ENCODE measurements around the gene SYT6.

Gene SYT6

GRCh38 chr1:114091711-114092110 is 62.0 kb downstream of the SYT6 start:
- Histone ChIP-seq H3K27ac (ENCODE audit: low read depth, low read length) (no peak overlapping the region), H3K79me2 (ENCODE audit: control insufficient read depth, insufficient read depth, low read length, unreplicated experiment) (no peaks in the 10 kb centered on the region), H3K27me3 (ENCODE audit: insufficient read depth, low read length) (peaks cover 89% of the 10 kb centered on the region), H3K4me3 (ENCODE audit: low read depth, low read length) (no peak overlapping the region), H2AFZ (ENCODE audit: low read length, unreplicated experiment) (no peak overlapping the region), H3K36me3 (ENCODE audit: insufficient read depth, low read length) (no peaks in the 10 kb centered on the region), H3K4me1 (ENCODE audit: control insufficient read depth, insufficient read depth, low read length, unreplicated experiment) (no peaks in the 10 kb centered on the region)

DNA sequence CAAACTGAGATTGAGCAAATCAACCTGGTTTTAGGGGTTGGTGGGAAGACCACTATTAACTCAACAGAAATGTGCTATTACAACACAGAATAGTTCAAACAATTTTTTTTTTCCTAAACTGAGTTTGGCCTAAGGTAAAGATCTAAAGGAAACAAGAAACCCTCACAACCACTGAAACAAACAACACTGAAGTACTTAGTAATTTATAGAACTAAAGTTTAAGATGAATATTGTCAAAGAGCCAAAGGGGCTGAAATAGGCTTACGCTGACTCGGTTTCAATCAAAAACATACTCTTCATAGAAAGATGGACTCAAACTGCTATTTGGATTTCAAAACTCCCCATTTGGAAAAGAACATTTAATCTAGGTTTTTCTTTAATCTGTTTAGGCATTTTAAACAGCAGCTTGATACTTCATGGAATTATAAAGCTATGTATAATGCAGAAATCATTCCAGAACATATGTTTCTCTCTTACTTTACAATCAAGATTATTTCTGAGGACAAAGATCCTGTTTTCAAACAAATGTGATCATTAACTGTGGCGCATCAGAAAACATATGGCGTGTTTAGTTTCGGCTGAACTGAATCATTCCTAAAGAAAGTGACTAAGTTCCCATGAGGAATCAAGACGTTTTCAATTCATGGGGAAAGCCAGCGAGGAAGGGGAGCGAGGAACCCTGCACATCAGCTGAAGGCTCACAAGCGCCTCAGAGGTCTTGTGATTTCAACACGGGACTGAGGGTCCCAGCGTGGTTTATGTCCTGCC is 62.7 kb downstream of the SYT6 start:
- Histone ChIP-seq H2AFZ (ENCODE audit: low read length, unreplicated experiment) (no peak overlapping the region), H3K27me3 (ENCODE audit: insufficient read depth, low read length) (peaks cover 91% of the 10 kb centered on the region), H3K79me2 (ENCODE audit: control insufficient read depth, insufficient read depth, low read length, unreplicated experiment) (no peaks in the 10 kb centered on the region), H3K4me3 (ENCODE audit: low read depth, low read length) (no peak overlapping the region), H3K27ac (ENCODE audit: low read depth, low read length) (no peak overlapping the region), H3K4me1 (ENCODE audit: control insufficient read depth, insufficient read depth, low read length, unreplicated experiment) (no peaks in the 10 kb centered on the region), H3K36me3 (ENCODE audit: insufficient read depth, low read length) (no peaks in the 10 kb centered on the region)

GRCh38 chr1:114089502-114090138 is 64.0 kb downstream of the SYT6 start:
- Histone ChIP-seq H2AFZ (ENCODE audit: low read length, unreplicated experiment) (no peak overlapping the region), H3K4me1 (ENCODE audit: control insufficient read depth, insufficient read depth, low read length, unreplicated experiment) (no peaks in the 10 kb centered on the region), H3K27ac (ENCODE audit: low read depth, low read length) (no peak overlapping the region), H3K4me3 (ENCODE audit: low read depth, low read length) (no peak overlapping the region), H3K79me2 (ENCODE audit: control insufficient read depth, insufficient read depth, low read length, unreplicated experiment) (no peaks in the 10 kb centered on the region), H3K36me3 (ENCODE audit: insufficient read depth, low read length) (no peaks in the 10 kb centered on the region), H3K27me3 (ENCODE audit: insufficient read depth, low read length) (peaks cover 96% of the 10 kb centered on the region)

DNA sequence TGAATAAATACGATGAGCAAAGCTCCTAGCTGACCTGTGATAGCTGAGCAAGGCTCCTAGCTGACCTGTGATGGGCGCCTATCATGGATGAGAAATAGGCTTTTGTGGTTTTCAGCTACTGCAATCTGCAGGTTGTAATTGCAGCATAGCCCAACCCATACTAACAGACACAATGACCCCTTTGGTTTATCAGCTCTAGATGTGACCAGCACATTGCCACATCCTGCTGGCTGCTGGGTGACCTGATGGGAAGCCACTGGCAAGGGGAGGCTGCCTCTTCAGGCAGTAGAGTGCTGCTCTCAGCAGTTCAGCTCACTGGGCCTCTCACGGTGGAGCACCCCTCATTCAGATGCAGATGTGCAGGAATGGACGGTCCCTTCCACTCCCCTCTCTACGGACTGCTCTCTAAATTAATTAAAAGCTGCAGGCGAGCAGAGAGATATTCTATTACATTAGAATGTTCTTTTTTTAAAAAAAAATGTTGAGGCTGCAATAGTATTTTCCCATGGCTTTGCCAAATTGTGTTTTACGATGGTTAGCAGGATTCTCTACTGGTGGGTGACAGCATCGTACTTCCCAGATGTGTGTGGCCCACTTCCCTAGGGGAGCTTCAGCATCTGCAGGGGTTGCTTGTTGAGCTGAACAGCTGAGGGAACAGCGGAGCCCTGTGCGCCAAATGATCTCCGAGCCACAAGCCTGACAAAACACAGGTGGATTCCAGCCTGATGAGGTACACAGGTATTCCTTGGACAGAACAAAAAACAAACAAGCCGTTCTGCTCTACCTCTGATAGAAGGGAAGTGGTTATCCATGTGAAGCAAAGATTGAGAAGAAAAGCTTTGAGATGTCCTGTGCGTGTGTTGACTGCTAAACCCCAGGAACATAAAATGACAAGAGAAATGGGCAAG is 65.0 kb downstream of the SYT6 start:
- Histone ChIP-seq H3K4me3 (ENCODE audit: low read depth, low read length) (no peak overlapping the region), H2AFZ (ENCODE audit: low read length, unreplicated experiment) (no peak overlapping the region), H3K27ac (ENCODE audit: low read depth, low read length) (no peak overlapping the region), H3K27me3 (ENCODE audit: insufficient read depth, low read length) (peaks cover 99% of the 10 kb centered on the region), H3K79me2 (ENCODE audit: control insufficient read depth, insufficient read depth, low read length, unreplicated experiment) (no peaks in the 10 kb centered on the region), H3K36me3 (ENCODE audit: insufficient read depth, low read length) (no peaks in the 10 kb centered on the region), H3K4me1 (ENCODE audit: control insufficient read depth, insufficient read depth, low read length, unreplicated experiment) (no peaks in the 10 kb centered on the region)

DNA sequence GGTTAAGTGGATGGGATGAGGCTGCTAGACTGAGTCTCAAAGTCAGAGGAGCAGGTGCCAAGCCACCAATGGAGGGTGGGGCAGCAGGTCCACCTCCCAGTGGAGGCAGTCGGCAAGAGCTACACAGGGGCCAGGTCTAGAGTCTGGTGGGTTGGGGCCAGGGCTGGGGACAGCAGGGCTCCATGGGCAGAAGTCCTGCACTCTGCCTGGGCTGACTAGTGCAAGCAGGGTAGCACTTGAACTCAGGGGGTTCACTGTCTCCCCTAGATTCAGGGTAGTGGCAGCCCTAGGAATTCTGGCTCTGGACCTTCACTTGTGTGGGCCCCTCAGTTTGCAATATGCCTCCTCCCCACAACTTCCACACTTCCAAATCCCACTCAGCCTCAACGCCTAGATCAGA is 66.2 kb downstream of the SYT6 start:
- Histone ChIP-seq H3K27me3 (ENCODE audit: insufficient read depth, low read length) (peaks cover 99% of the 10 kb centered on the region), H3K27ac (ENCODE audit: low read depth, low read length) (no peak overlapping the region), H3K79me2 (ENCODE audit: control insufficient read depth, insufficient read depth, low read length, unreplicated experiment) (no peaks in the 10 kb centered on the region), H3K4me3 (ENCODE audit: low read depth, low read length) (no peak overlapping the region), H2AFZ (ENCODE audit: low read length, unreplicated experiment) (no peak overlapping the region), H3K36me3 (ENCODE audit: insufficient read depth, low read length) (no peaks in the 10 kb centered on the region), H3K4me1 (ENCODE audit: control insufficient read depth, insufficient read depth, low read length, unreplicated experiment) (no peaks in the 10 kb centered on the region)

GRCh38 chr1:114086601-114087368 is 66.9 kb downstream of the SYT6 start:
- H3K79me2 ChIP-seq (ENCODE audit: control insufficient read depth, insufficient read depth, low read length, unreplicated experiment), result no peaks in the 10 kb centered on the region
- H3K4me3 ChIP-seq (ENCODE audit: low read depth, low read length), result no peak overlapping the region
- H3K27ac ChIP-seq (ENCODE audit: low read depth, low read length), result no peak overlapping the region
- no peak overlapping the region for H2AFZ ChIP-seq (ENCODE audit: low read length, unreplicated experiment)
- H3K36me3 ChIP-seq (ENCODE audit: insufficient read depth, low read length), result no peaks in the 10 kb centered on the region
- H3K4me1 ChIP-seq (ENCODE audit: control insufficient read depth, insufficient read depth, low read length, unreplicated experiment), result no peaks in the 10 kb centered on the region
- peaks cover 99% of the 10 kb centered on the region for H3K27me3 ChIP-seq (ENCODE audit: insufficient read depth, low read length)

DNA sequence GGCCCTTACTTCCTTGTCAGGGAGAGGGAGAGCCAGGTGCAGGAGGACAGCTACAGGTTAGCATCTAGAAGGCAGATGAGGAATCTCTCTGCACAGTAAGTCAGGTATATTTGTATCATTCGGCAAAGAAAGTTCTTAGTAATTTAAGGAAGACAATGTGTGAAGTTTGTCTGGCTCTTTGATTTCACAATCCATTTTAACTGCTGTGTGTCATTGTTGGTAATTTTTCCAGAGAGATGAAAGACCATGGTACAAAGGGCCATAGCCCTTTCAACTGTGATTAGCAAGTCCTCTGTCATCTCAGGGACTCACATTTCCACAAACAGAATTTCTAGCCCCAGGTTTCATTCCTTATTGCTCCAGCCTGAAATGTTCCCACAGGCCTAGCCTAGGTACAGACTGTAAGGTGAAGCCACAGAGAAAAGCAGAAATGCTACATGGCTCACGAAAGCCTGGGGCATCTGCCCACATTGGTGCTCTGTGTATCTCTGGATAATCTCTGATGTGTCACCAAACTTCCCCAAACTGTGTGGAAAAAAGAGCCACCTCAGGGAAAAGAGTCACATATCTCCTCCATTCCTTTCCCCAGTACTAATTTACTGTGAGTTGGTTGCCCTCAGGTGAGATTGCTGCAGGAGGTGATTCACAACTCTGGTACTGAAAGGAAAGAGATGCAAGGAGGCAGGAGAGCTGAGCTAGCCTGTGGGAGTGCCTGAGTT is 70.6 kb downstream of the SYT6 start:
- H3K36me3 ChIP-seq (ENCODE audit: insufficient read depth, low read length), result no peaks in the 10 kb centered on the region
- peaks cover 89% of the 10 kb centered on the region for H3K27me3 ChIP-seq (ENCODE audit: insufficient read depth, low read length)
- H2AFZ ChIP-seq (ENCODE audit: low read length, unreplicated experiment), result no peak overlapping the region
- H3K27ac ChIP-seq (ENCODE audit: low read depth, low read length), result no peak overlapping the region
- no peak overlapping the region for H3K4me3 ChIP-seq (ENCODE audit: low read depth, low read length)
- H3K4me1 ChIP-seq (ENCODE audit: control insufficient read depth, insufficient read depth, low read length, unreplicated experiment), result no peaks in the 10 kb centered on the region
- H3K79me2 ChIP-seq (ENCODE audit: control insufficient read depth, insufficient read depth, low read length, unreplicated experiment), result no peaks in the 10 kb centered on the region

GRCh38 chr1:114082304-114082630 is 71.4 kb downstream of the SYT6 start:
- no peak overlapping the region for H3K27ac ChIP-seq (ENCODE audit: low read depth, low read length)

GRCh38 chr1:114081437-114082303 is 72.0 kb downstream of the SYT6 start:
- Histone ChIP-seq H3K79me2 (ENCODE audit: control insufficient read depth, insufficient read depth, low read length, unreplicated experiment) (no peaks in the 10 kb centered on the region), H3K27me3 (ENCODE audit: insufficient read depth, low read length) (peaks cover 81% of the 10 kb centered on the region), H3K27ac (ENCODE audit: low read depth, low read length) (no peak overlapping the region), H2AFZ (ENCODE audit: low read length, unreplicated experiment) (no peak overlapping the region), H3K36me3 (ENCODE audit: insufficient read depth, low read length) (no peaks in the 10 kb centered on the region), H3K4me1 (ENCODE audit: control insufficient read depth, insufficient read depth, low read length, unreplicated experiment) (no peaks in the 10 kb centered on the region), H3K4me3 (ENCODE audit: low read depth, low read length) (no peak overlapping the region)

More at GRCh38 chr1:114082304-114082630, 71.4 kb downstream of the SYT6 start:
- peaks cover 82% of the 10 kb centered on the region for H3K27me3 ChIP-seq (ENCODE audit: insufficient read depth, low read length)
- H3K4me3 ChIP-seq (ENCODE audit: low read depth, low read length), result no peak overlapping the region
- H3K36me3 ChIP-seq (ENCODE audit: insufficient read depth, low read length), result no peaks in the 10 kb centered on the region
- H3K4me1 ChIP-seq (ENCODE audit: control insufficient read depth, insufficient read depth, low read length, unreplicated experiment), result no peaks in the 10 kb centered on the region
- H2AFZ ChIP-seq (ENCODE audit: low read length, unreplicated experiment), result no peak overlapping the region
- no peaks in the 10 kb centered on the region for H3K79me2 ChIP-seq (ENCODE audit: control insufficient read depth, insufficient read depth, low read length, unreplicated experiment)

Measured in ACC112 (cell line).